HCT116 (cell line): Measurements from ENCODE around the gene KPNA4.

Experiments
- ATF3 ChIP-seq: IDR thresholded peaks from 2 replicates; pipeline ENCODE4 v1.6.1; 2012
- CTCF ChIP-seq, 3 experiments: fragments of 200-600 bp in 1 of 3; sonication (generic) in 1 of 3; IDR thresholded peaks in 2 of 3; conservative IDR thresholded peaks in 1 of 3; 2 replicates each; pipeline ENCODE4 v1.5.1; 2012 to 2017; ENCODE audit warnings: low read depth in 2 of 3, low read length in 2 of 3, antibody characterized with exemption in 1 of 3, borderline replicate concordance in 1 of 3, control low read depth in 1 of 3, mild to moderate bottlenecking in 1 of 3, mixed read lengths in 1 of 3, mixed run types in 1 of 3, moderate library complexity in 1 of 3; ENCODE audit not compliant: insufficient read depth in 1 of 3
- EGR1 ChIP-seq: IDR thresholded peaks from 2 replicates; pipeline ENCODE4 v1.6.1; 2012; ENCODE audit warnings: low read depth
- EZH2 ChIP-seq: fragments of 200-600 bp; sonication (generic); IDR thresholded peaks from 2 replicates; pipeline ENCODE4 v1.6.1; 2017; ENCODE audit warnings: antibody characterized with exemption, mixed run types
- EZH2phosphoT487 ChIP-seq: fragments of 200-600 bp; IDR thresholded peaks from 2 replicates; pipeline ENCODE4 v1.6.1; 2018; ENCODE audit warnings: antibody characterized with exemption, borderline replicate concordance
- POLR2A ChIP-seq: IDR thresholded peaks from 2 replicates; pipeline ENCODE4 v1.7.0; 2011; ENCODE audit warnings: borderline replicate concordance; ENCODE audit not compliant: insufficient read depth, insufficient read length; ENCODE audit errors: extremely low read depth
- POLR2AphosphoS5 ChIP-seq: IDR thresholded peaks from 2 replicates; pipeline ENCODE4 v1.6.1; 2011; ENCODE audit warnings: mild to moderate bottlenecking, low read depth, low read length, moderate library complexity
- RAD21 ChIP-seq: IDR thresholded peaks from 2 replicates; pipeline ENCODE4 v1.6.1; 2012; ENCODE audit warnings: low read depth, mild to moderate bottlenecking
- REST ChIP-seq: IDR thresholded peaks from 2 replicates; pipeline ENCODE4 v1.6.1; 2012; ENCODE audit warnings: low read depth

- TF ChIP-seq EGR1 (no peak), RAD21 (no peak), CTCF (IDR thresholded peaks at IDR 0.05 in 2 of 3, conservative IDR thresholded peaks at IDR 0.05 in 1 of 3; ENCODE audit: borderline replicate concordance in 1 of 3, insufficient read depth in 1 of 3, low read depth in 2 of 3, low read length in 2 of 3) (no peak), POLR2A (no peak), EZH2phosphoT487 (no peak), REST (no peak), POLR2AphosphoS5 (no peak), EZH2 (no peak), ATF3 (no peak)
Observed at GRCh38 chr3:160607826-160608225, 42.5 kb upstream of the KPNA4 start.
